ENCODE data around the gene LHPP. TPM values are rescaled to one million over a fixed set of nuclear protein-coding genes. Genes with fewer than 3 reads are reported as not detected.

Gene LHPP
- total RNA-seq, 1 donor from 2014 or later, result 16.2 TPM

DNA sequence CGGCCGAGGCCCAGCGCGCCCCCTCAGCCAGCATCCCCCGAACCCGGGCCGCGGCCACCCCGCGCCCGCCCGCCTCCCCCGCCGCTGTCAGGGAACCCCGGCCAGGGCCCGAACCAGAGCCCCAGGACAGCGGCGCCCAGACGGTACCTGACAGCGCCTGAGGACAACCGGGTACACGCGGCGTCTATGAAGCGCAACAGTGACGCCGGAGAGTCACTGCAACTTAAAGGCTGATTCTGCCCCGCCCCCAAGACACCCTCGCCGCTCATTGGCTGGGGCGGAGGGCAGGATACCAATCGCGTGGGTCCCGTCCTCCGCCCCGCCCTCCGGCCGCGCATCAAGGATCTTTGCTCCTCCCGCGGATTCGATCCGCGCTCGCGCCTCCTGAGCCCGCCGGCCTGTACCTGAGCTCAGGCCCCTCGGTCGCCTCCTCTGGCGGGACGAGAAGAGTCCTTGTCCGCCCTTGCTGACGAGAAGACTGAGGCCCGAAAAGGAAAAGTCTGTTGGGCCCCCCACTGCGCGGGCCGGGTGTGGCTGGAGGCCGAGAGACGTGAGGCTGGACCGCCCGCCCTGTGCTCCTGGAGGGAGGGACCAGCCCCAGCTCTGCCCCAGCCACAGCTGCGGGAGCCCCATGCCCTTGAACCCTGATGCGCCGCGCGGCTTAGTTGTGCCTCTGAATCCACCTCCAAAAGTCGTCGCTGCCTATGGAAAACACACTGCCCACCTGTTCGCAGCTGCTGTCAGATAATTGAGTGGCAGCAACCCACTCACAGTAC lies 42.7 kb upstream of the LHPP start, which contains the start of gene OAT:
OAT (minus strand) TSS at position 198 of the 776 bp plus-strand sequence. CDS start 6,752 bp downstream, outside the sequence.
- H3K4me3 ChIP-seq, result peak within 1 kb of the TSS; percentile 88
- peak within 1 kb of the TSS; percentile 91 for H3K27ac ChIP-seq
- ATAC-seq (peak; percentile 99), DNase-seq (peak; percentile 98)
- H3K36me3 ChIP-seq, result no peaks in the 10 kb centered on the region
- no peaks in the 10 kb centered on the region for H3K27me3 ChIP-seq
- H3K9me3 ChIP-seq, result no peaks in the 10 kb centered on the region
- intact Hi-C loops (cut with DNase I), result no loop called here
- TF ChIP-seq, protein P1, sequence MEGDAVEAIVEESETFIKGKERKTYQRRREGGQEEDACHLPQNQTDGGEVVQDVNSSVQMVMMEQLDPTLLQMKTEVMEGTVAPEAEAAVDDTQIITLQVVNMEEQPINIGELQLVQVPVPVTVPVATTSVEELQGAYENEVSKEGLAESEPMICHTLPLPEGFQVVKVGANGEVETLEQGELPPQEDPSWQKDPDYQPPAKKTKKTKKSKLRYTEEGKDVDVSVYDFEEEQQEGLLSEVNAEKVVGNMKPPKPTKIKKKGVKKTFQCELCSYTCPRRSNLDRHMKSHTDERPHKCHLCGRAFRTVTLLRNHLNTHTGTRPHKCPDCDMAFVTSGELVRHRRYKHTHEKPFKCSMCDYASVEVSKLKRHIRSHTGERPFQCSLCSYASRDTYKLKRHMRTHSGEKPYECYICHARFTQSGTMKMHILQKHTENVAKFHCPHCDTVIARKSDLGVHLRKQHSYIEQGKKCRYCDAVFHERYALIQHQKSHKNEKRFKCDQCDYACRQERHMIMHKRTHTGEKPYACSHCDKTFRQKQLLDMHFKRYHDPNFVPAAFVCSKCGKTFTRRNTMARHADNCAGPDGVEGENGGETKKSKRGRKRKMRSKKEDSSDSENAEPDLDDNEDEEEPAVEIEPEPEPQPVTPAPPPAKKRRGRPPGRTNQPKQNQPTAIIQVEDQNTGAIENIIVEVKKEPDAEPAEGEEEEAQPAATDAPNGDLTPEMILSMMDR (IDR thresholded peaks at IDR 0.05), result no peak
- peaks cover 19% of the 10 kb centered on the region for H3K4me1 ChIP-seq

DNA sequence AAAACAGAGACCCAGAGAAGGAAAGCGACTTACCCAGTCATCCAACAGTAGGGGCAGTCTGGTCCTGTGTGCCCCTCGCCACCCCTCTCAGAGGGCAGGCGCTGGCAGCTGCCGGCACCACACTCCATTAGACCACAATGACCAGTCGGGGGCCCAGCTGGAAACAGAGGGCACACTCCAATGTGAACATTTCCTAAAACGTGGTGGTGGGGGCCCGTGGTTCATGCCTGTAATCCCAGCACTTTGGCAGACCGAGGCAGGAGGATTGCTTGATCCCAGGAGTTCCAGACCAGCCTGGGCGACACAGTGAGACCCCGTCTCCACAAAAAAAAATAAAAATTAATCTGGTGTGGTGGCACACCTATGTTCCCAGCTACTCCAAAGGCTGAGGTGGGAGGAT lies 42.0 kb upstream of the LHPP start:
- Histone ChIP-seq H3K4me1 (peaks cover 14% of the 10 kb centered on the region), H3K36me3 (no peaks in the 10 kb centered on the region), H3K27me3 (no peaks in the 10 kb centered on the region), H3K27ac (no peak overlapping the region), H3K9me3 (no peaks in the 10 kb centered on the region), H3K4me3 (no peak overlapping the region)
- intact Hi-C loops (cut with DNase I), result no loop called here
- TF ChIP-seq, protein P1 (IDR thresholded peaks at IDR 0.05), result no peak
- ATAC-seq (no peak), DNase-seq (no peak)

DNA sequence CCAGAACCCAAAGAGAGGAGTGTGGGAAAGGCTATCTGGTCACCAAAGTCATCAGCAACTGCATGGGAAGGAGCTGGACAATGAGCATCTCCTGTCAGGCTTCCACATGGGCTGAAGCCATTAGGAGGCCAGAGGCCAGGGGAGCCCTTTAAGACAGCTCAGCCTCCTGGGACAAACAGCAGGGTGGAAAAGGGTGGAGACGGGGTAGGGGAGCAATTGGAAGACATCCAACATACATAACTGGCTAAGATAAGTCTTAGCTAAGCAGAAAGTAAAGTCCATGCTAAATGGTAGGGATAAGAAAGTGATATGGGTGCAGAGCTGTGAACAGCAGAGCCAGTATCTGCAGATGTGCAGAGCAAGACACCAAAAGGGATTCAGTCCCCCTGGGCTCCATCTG lies 41.4 kb upstream of the LHPP start:
- intact Hi-C loops (cut with DNase I), result no loop called here
- no peak overlapping the region for H3K4me3 ChIP-seq
- no peaks in the 10 kb centered on the region for H3K27me3 ChIP-seq
- ATAC-seq (no peak), DNase-seq (no peak)
- TF ChIP-seq, protein P1 (IDR thresholded peaks at IDR 0.05), result no peak
- H3K27ac ChIP-seq, result no peak overlapping the region
- no peaks in the 10 kb centered on the region for H3K36me3 ChIP-seq
- peaks cover 13% of the 10 kb centered on the region for H3K4me1 ChIP-seq
- H3K9me3 ChIP-seq, result no peaks in the 10 kb centered on the region

DNA sequence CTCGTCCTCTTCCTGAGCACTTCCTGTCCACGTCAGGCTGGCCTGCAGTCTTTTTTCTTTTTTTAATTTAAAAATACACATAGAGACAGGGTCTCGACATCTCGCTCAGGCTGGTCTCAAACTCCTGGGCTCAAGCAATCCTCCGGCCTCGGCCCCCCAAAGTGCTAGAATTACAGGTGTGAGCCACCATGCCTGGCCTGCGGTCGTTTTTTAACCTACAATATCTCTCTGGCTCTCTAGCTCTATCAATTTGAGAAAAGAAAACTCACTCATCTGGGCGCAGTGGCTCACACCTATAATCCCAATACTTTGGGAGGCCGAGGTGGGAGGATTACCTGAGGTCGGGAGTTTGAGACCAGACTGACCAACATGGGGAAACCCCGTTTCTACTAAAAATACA lies 38.9 kb upstream of the LHPP start:
- intact Hi-C loops (cut with DNase I), result no loop called here
- no peak for DNase-seq

DNA sequence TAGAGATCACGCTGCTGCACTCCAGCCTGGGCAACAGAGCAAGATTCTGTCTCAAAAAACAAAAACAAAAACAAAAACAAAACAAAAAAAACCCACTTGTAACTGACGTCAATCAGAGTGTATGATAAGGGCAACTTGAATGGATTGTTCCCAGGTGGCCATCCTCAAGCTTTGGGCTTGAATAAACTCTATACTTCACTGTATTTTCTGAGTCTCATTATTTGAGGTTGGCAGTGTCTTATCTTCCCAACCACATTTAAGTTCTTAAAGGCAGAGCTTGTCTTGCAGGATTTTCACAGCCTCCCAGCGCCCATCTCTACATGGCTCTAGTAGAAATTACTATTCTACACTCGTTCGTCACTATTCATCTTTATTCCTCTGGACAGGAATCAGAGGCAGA lies 37.8 kb upstream of the LHPP start:
- H3K27me3 ChIP-seq, result no peaks in the 10 kb centered on the region
- no peaks in the 10 kb centered on the region for H3K9me3 ChIP-seq
- no peak overlapping the region for H3K4me3 ChIP-seq
- H3K27ac ChIP-seq, result no peak overlapping the region
- TF ChIP-seq, protein P1 (IDR thresholded peaks at IDR 0.05), result no peak
- ATAC-seq (no peak), DNase-seq (no peak)
- no peaks in the 10 kb centered on the region for H3K4me1 ChIP-seq
- H3K36me3 ChIP-seq, result no peaks in the 10 kb centered on the region
- intact Hi-C loops (cut with DNase I), result no loop called here

More for the DNA sequence above, 38.9 kb upstream of the LHPP start:
- Histone ChIP-seq H3K27ac (no peak overlapping the region), H3K36me3 (no peaks in the 10 kb centered on the region), H3K4me3 (no peak overlapping the region), H3K4me1 (peaks cover 3% of the 10 kb centered on the region), H3K9me3 (no peaks in the 10 kb centered on the region), H3K27me3 (no peaks in the 10 kb centered on the region)
- no peak for ATAC-seq
- TF ChIP-seq, protein P1 (IDR thresholded peaks at IDR 0.05), result no peak

Data from upper lobe of right lung (tissue), 1 donor.